ENCODE results near the gene GPR157. TPM values are rescaled to one million over a fixed set of nuclear protein-coding genes. Genes with fewer than 3 reads are reported as not detected.
A peak's percentile ranks its signal among the peaks of the same experiment; 100 is the strongest.
"Not testable (repeated sequence)": the region's sequence is repeated elsewhere in the genome, so short reads cannot be mapped to it uniquely, and the experiment has no call there.

Gene GPR157
- total RNA-seq, 2 experiments from 2014 or later, result 2.7 to 3.6 TPM

DNA sequence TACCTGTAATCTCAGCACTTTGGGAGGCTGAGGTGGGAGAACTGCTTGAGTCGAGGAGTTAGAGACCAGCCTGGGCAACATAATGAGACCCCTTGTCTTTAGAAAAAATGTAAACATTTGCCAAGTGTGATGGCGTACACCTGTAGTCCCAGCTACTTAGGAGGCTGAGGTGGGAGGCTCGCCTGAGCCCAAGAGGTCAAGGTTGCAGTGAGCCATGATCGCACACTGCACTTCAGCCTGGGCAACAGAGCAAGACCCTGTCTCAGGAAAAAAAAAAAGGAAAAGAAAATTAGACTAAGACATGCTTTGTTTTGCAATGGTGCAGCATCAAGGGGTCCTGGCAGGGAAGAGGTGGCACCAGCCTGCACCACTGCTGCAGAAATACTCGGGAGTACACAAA is 16.8 kb upstream of the GPR157 start:
- no peak overlapping the region for H3K27ac Mint-ChIP-seq
- CTCF ChIA-PET, result interaction anchor here (0.7 to 1.1 kb wide), 2 partner anchors 35 to 261 kb away, joined by 3 read pairs; no protein-coding TSS in a partner anchor

DNA sequence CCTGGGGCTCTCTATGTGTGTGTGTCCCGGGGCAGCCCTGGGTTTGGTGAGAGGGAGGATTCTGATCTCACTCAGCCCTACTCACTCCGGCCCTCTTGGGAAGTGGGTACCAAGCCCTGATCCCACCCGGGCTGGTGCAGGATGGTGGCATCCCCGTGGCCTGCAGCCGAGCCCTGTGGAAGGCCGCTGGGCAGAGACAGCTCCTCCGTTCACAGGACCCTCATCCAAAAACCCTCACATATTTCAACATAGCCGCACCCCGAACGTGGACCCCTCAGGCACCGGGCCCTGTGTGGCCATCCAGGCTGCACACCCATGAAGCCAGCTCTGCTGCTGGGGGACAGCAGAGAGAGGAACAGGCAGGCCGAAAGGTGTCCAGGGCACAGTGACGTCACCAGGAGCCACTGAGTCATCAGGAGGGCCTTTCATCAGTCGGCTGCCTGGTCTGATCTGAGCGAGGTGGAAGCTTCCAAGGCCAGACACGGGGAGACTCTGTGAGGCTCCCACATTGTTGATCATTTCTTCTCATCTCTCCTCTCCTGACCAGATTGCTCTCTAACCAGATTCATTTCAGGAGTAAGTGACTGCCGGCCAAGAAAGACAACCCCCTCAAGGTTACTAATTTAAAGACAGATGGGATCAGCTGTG is 16.2 kb upstream of the GPR157 start:
- Mint-ChIP-seq H3K9me3 (ENCODE audit: low read depth) (no peaks in the 10 kb centered on the region), H3K36me3 (ENCODE audit: low read depth) (no peaks in the 10 kb centered on the region), H3K27ac (no peak overlapping the region), H3K4me3 (no peak overlapping the region), H3K4me1 (peaks cover 3% of the 10 kb centered on the region), H3K27me3 (no peaks in the 10 kb centered on the region)
- CTCF ChIA-PET, result interaction anchor here (0.7 to 0.8 kb wide), 2 partner anchors 232 to 262 kb away, joined by 3 read pairs; no protein-coding TSS in a partner anchor
- POLR2A ChIA-PET, result no interaction called here
- intact Hi-C loops (cut with DNase I, micrococcal nuclease), result no loop called here
- peak; percentile 61 for ATAC-seq
- DNase-seq, result peak; percentile 57

More for the DNA sequence above, 16.8 kb upstream of the GPR157 start:
- H3K27me3 Mint-ChIP-seq, result no peaks in the 10 kb centered on the region
- H3K4me1 Mint-ChIP-seq, result peaks cover 3% of the 10 kb centered on the region
- ATAC-seq, result no peak
- POLR2A ChIA-PET, result no interaction called here
- DNase-seq, result no peak
- H3K4me3 Mint-ChIP-seq, result no peak overlapping the region
- intact Hi-C loops (cut with DNase I, micrococcal nuclease), result no loop called here
- no peaks in the 10 kb centered on the region for H3K9me3 Mint-ChIP-seq (ENCODE audit: low read depth)
- no peaks in the 10 kb centered on the region for H3K36me3 Mint-ChIP-seq (ENCODE audit: low read depth)

DNA sequence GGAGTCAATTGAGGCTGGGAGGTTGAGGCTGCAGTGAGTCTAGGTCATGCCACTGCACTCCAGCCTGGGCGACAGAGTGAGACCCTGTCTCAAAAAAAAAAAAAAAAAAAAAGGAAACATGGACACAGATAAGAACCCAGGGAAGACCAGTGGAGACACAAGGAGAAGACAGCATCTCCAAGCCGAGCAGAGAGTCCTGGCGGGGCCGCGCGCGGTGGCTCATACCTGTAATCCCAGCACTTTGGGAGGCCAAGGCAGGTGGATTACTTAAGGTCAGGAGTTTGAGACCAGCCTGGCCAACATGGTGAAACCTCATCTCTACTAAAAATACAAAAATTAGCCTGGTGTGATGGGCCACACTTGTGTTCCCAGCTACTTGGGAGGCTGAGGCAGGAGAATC is 15.6 kb upstream of the GPR157 start:
- not testable (repeated sequence) for H3K27me3 Mint-ChIP-seq, H3K27ac Mint-ChIP-seq

DNA sequence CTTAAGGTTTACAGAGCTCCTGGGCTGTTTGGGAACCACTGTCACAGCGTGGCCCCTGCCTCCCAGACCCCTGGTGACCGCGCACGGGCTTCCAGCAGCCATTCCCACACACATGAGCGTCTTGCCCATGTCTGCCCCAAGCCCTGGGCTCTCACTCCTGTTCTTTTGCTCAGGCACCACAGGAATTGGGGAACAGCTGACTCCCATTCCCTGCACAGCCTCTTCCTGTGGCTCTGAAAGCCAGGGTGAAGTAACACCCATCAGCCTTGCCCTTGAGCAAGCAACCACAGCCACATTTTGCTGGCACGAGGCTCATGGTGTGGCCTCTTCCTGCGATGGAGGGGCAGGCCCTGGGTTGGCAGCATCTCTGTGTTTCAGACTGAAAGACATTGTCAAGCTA is 14.3 kb upstream of the GPR157 start:
- CTCF ChIA-PET, result interaction anchor here (0.9 to 2.1 kb wide), 4 partner anchors 10 to 107 kb away, joined by 3 to 12 read pairs (median 4); no protein-coding TSS in a partner anchor

More for the DNA sequence above, 15.6 kb upstream of the GPR157 start:
- H3K9me3 Mint-ChIP-seq (ENCODE audit: low read depth); H3K36me3 Mint-ChIP-seq (ENCODE audit: low read depth); POLR2A ChIA-PET; ATAC-seq; intact Hi-C loops (cut with DNase I, micrococcal nuclease); DNase-seq; H3K4me3 Mint-ChIP-seq; H3K4me1 Mint-ChIP-seq: not testable (repeated sequence)
- CTCF ChIA-PET, result interaction anchor here (0.8 to 1.0 kb wide), 2 partner anchors 96 to 231 kb away, joined by 3 to 4 read pairs; no protein-coding TSS in a partner anchor

DNA sequence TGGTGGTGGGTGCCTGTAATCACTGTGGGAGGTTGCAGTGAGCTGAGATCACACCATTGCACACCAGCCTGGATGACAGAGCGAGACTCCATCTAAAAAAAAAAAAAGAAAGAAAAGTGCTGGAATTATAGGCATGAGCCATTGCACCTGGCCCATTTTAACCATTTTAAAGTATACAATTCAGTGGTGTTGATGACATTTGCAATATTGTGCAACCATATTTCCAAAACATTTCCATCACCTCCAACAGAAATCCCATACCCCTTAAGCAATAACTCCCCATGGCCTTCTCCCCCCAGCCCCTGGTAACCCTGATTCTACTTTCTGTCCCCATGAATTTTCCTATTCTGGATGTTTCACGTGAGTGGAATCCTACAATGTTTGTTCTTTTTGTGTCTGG is 11.0 kb upstream of the GPR157 start:
- no peak for DNase-seq
- ChIA-PET CTCF (no interaction called here), POLR2A (no interaction called here)
- no peaks in the 10 kb centered on the region for H3K36me3 Mint-ChIP-seq (ENCODE audit: low read depth)
- intact Hi-C loops (cut with DNase I, micrococcal nuclease), result no loop called here
- H3K27me3 Mint-ChIP-seq, result peaks cover 2% of the 10 kb centered on the region
- H3K9me3 Mint-ChIP-seq (ENCODE audit: low read depth), result no peaks in the 10 kb centered on the region
- H3K4me1 Mint-ChIP-seq, result peaks cover 3% of the 10 kb centered on the region
- ATAC-seq, result no peak
- H3K27ac Mint-ChIP-seq, result no peak overlapping the region
- H3K4me3 Mint-ChIP-seq, result no peak overlapping the region

More for the DNA sequence above, 14.3 kb upstream of the GPR157 start:
- intact Hi-C loops (cut with DNase I, micrococcal nuclease), result no loop called here
- no peak for ATAC-seq
- H3K36me3 Mint-ChIP-seq (ENCODE audit: low read depth), result no peaks in the 10 kb centered on the region
- POLR2A ChIA-PET, result no interaction called here
- DNase-seq, result no peak
- H3K4me1 Mint-ChIP-seq, result peaks cover 3% of the 10 kb centered on the region
- H3K27ac Mint-ChIP-seq, result no peak overlapping the region
- no peak overlapping the region for H3K4me3 Mint-ChIP-seq
- H3K27me3 Mint-ChIP-seq, result no peaks in the 10 kb centered on the region
- H3K9me3 Mint-ChIP-seq (ENCODE audit: low read depth), result no peaks in the 10 kb centered on the region

DNA sequence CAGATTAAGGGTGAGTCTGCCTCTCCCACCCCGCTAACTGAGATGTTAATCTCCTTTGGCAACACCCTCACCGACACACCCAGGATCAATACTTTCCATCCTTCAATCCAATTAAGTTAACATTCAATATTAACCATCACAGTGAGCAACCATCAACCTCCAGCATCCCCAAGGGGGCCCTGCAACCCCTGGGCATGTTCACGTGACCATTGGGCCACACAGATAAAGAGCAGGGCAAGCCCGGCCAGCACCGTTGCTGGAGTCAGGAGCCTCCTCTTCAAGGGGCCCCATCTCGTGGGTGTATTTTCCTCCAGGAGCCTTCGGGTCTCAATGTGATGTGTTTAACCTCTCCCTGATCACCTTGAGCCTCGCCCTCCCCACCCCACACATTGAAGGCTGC is 8.0 kb upstream of the GPR157 start:
- no peak for ATAC-seq
- Mint-ChIP-seq H3K27ac (no peak overlapping the region), H3K9me3 (ENCODE audit: low read depth) (no peaks in the 10 kb centered on the region), H3K4me1 (peaks cover 3% of the 10 kb centered on the region), H3K36me3 (ENCODE audit: low read depth) (no peaks in the 10 kb centered on the region), H3K27me3 (peaks cover 2% of the 10 kb centered on the region), H3K4me3 (no peak overlapping the region)
- CTCF ChIA-PET, result interaction anchor here (0.8 kb wide), 1 partner anchor 126 kb away, joined by 3 read pairs; no protein-coding TSS in a partner anchor
- no peak for DNase-seq
- POLR2A ChIA-PET, result no interaction called here
- intact Hi-C loops (cut with DNase I, micrococcal nuclease), result no loop called here

DNA sequence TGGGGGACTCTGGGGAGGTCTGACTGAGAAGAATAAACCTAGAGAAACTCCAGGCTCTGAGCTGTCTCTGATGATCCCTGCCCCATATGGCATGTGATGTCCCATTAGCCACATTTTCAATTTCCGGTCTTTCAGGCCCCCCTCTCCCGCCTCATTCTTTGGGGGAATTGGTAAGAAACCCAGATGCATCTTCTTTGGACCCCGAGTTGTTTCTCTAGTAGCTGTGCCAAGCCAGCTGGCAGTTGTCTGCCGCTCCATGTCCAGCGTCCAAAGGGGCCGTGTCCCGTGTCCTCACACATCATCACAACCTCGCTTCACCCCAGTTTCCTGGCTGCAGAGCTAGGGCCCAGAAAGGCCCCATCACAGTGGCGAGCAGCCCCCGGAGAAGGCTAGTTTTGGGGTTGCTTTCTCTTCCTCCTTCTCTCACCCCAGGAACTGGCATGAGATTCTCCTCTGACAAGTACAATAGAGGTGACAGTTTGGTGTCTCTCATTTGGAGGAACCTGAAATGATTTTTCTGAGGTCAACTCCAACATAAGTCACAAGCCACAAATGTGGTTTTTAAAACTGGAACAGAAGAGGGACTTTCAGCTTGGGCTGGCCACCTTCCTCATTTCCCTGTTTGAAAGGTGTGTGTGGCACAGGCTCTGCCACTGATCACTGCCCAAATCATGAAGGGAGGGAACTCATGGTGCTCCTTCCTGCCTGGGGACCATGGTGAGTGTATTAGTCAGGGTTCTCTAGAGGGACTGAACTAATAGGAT is 6.4 kb upstream of the GPR157 start:
- Mint-ChIP-seq H3K4me1 (peaks cover 12% of the 10 kb centered on the region), H3K4me3 (no peak overlapping the region), H3K9me3 (ENCODE audit: low read depth) (no peaks in the 10 kb centered on the region), H3K27ac (no peak overlapping the region), H3K27me3 (peaks cover 2% of the 10 kb centered on the region), H3K36me3 (ENCODE audit: low read depth) (no peaks in the 10 kb centered on the region)
- ChIA-PET CTCF (interaction anchor here (0.9 to 1.1 kb wide), 2 partner anchors 10 to 13 kb away, joined by 3 to 5 read pairs; no protein-coding TSS in a partner anchor), POLR2A (no interaction called here)
- ATAC-seq (peak; percentile 19), DNase-seq (no peak)
- intact Hi-C loops (cut with DNase I, micrococcal nuclease), result no loop called here

DNA sequence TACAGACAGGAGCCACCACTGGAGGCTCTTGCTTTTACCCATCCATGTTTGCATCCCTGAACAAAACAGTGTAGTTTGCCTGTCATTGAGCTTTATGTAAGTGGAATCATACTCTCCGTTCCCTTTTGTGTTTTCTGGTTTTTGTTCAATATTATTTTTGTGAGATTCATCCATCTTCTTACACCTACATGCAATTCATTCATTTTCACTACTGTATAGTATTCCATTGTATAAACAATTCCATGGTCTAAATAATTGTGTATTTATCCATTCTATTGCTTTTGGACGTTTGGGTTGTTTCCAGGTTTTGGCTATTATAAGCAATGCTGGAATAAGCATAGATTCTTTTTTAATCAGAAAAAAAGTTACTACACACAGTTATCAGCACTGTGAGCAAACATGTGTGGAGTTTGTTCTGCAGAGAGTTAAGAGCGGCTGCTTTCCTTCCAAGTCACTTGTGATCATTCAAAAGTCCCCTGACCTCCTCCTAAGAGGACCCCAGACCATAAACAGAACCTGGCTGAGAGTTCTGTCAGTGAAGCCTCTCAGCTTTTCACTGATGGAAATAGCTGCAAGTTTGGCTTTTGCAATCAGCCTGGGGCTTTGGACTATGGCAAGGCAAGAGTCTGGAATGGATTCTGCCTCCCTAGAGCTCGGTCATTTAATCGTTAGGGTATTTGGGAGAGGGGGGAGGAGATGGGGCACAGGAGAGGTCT is 5.1 kb upstream of the GPR157 start:
- no peak overlapping the region for H3K27ac Mint-ChIP-seq
- no peaks in the 10 kb centered on the region for H3K36me3 Mint-ChIP-seq (ENCODE audit: low read depth)
- DNase-seq (no peak), ATAC-seq (no peak)
- ChIA-PET POLR2A (no interaction called here), CTCF (interaction anchor here (0.9 to 1.3 kb wide), 2 partner anchors 8 to 9 kb away, joined by 4 to 5 read pairs; no protein-coding TSS in a partner anchor)
- peaks cover 2% of the 10 kb centered on the region for H3K27me3 Mint-ChIP-seq
- peaks cover 14% of the 10 kb centered on the region for H3K4me1 Mint-ChIP-seq
- H3K4me3 Mint-ChIP-seq, result no peak overlapping the region
- intact Hi-C loops (cut with DNase I, micrococcal nuclease), result no loop called here
- H3K9me3 Mint-ChIP-seq (ENCODE audit: low read depth), result no peaks in the 10 kb centered on the region

DNA sequence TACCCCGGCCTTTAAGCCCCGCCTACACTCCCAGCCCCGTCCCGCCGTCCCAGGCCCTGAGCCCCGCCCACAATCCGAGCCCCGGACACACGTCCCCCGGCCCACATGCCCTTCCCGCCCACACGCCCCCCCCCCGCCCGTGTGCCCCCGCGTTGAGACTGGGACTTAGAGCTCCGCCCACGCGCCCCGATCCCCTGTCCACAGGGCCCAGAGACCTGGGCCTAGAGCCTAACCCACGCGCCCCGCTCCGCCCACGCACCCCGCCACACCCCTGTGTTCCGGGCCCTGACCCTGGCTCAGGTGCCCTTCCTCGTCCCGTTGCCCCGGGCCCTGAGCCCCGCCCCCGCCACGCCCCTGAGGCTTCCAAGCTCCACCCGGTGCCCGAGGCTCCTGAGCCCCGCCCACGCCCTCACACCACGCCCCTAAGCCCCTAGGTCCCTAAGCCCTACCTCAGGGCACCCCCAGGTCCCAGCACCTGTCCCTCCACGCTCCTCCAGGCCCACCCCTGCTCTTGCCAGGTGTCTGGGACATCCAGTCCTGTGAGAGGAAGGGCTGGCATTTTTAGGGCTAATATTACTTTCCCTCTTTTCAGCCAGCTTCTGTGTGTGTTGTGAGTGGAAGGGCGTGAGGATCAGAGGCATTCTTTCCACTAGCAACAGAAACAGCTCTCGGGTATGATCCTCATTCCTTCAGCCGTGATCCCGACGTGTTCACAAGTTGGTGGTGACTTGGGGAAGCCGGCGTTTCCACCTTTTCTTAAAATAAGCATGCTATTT is 552 bp upstream of the GPR157 start:
- Mint-ChIP-seq H3K36me3 (ENCODE audit: low read depth) (no peaks in the 10 kb centered on the region), H3K27ac (no peak overlapping the region), H3K9me3 (ENCODE audit: low read depth) (no peaks in the 10 kb centered on the region), H3K4me1 (peaks cover 37% of the 10 kb centered on the region), H3K27me3 (no peaks in the 10 kb centered on the region), H3K4me3 (peak overlapping the region; percentile 63)
- ATAC-seq (peak; percentile 71), DNase-seq (peak; percentile 89)
- ChIA-PET POLR2A (no interaction called here), CTCF (interaction anchor here (0.5 to 1.7 kb wide), 6 partner anchors 13 to 655 kb away, joined by 3 to 9 read pairs (median 4); no protein-coding TSS in a partner anchor)
- intact Hi-C loops (cut with DNase I, micrococcal nuclease), result loop anchor here in 1 of 2 experiments (1.0 to 10.0 kb wide), 9 partner anchors 105 to 781 kb away; partner anchors contain the start of genes CTNNBIP1, ENO1, H6PD and RERE

DNA sequence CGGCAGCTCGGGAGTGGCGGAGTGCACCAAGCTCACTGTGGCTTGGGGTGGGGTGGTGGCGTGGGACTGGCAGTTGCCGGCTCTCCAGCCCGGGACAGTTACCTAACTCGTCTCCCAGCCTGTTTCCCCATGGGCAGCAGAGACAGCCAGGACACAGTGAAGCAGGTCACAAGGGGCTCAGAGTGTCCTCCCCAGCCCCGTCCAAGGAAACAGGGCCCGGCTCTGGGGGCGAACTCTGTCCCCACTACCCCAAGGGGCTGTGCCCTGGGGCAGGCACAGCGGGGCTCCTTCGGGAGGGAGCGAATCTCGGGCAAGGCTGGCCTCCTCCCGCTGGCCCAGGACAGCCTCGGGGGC is 759 bp downstream of the GPR157 start:
- Mint-ChIP-seq H3K27me3 (no peaks in the 10 kb centered on the region), H3K36me3 (ENCODE audit: low read depth) (no peaks in the 10 kb centered on the region), H3K27ac (peak overlapping the region; percentile 67), H3K9me3 (ENCODE audit: low read depth) (no peaks in the 10 kb centered on the region), H3K4me3 (peak overlapping the region; percentile 83), H3K4me1 (peaks cover 37% of the 10 kb centered on the region)
- intact Hi-C loops (cut with DNase I, micrococcal nuclease), result loop anchor here in 1 of 2 experiments (2.0 to 10.0 kb wide), 2 partner anchors 311 to 583 kb away; partner anchors contain the start of gene RERE
- no peak for DNase-seq
- no peak for ATAC-seq
- ChIA-PET POLR2A (interaction anchor here (0.6 kb wide), 1 partner anchor 21 kb away, joined by 3 read pairs; no protein-coding TSS in a partner anchor), CTCF (interaction anchor here (1.0 kb wide), 1 partner anchor 18 kb away, joined by 3 read pairs; no protein-coding TSS in a partner anchor)
